A673 (cell line): Measurements from ENCODE around the gene KCNAB3. TPM values are rescaled to one million over a fixed set of nuclear protein-coding genes. Genes with fewer than 3 reads are reported as not detected.

ENCODE experiments used
- BruUV-seq: library from RNA; stranded (reverse); fragments of 400-500 nt; replicated peaks from 2 replicates; lab custom pipeline; 2021; lab: Mats Ljungman, UMichigan
- CTCF ChIA-PET: fragments of 300-600 bp; sonication (Branson Sonifier 250); formaldehyde crosslinking; loops from one replicate; lab custom pipeline; 2022; ENCODE audit warnings: antibody characterized with exemption; lab: Charles Lee
- POLR2A ChIA-PET: fragments of 300-600 bp; sonication (Branson Sonifier 250); formaldehyde crosslinking; loops from one replicate; lab custom pipeline; 2022; ENCODE audit warnings: antibody characterized with exemption; ENCODE audit not compliant: low non-redundant PET; lab: Charles Lee
- DNase-seq: peaks from one replicate; pipeline ENCODE4 v3.0.0-alpha.2; 2015; ENCODE audit warnings: low spot score
- H3K27ac ChIP-seq: fragments of 200-600 bp; sonication (generic); 2 replicates; pipeline ENCODE4 v1.5.1; 2016; ENCODE audit warnings: mixed run types, low read depth, mild to moderate bottlenecking, mixed read lengths, antibody characterized with exemption, low read length; ENCODE audit not compliant: poor library complexity, severe bottlenecking
- H3K27me3 ChIP-seq: fragments of 200-600 bp; sonication (generic); replicated peaks from 2 replicates; pipeline ENCODE4 v1.6.1; 2017; ENCODE audit warnings: mixed run types, low read depth, mild to moderate bottlenecking, mixed read lengths, antibody characterized with exemption, low read length; ENCODE audit not compliant: insufficient read depth, poor library complexity
- H3K36me3 ChIP-seq: fragments of 200-600 bp; sonication (generic); 2 replicates; pipeline ENCODE4 v1.6.1; 2016; ENCODE audit warnings: mixed run types, mild to moderate bottlenecking, mixed read lengths, antibody characterized with exemption, low read length; ENCODE audit not compliant: insufficient read depth, poor library complexity, severe bottlenecking
- H3K4me1 ChIP-seq: fragments of 200-600 bp; sonication (generic); 2 replicates; pipeline ENCODE4 v1.6.1; 2017; ENCODE audit warnings: mixed run types, mild to moderate bottlenecking, mixed read lengths, antibody characterized with exemption, low read length; ENCODE audit not compliant: insufficient read depth, poor library complexity, severe bottlenecking
- H3K4me3 ChIP-seq: fragments of 200-600 bp; sonication (generic); 2 replicates; pipeline ENCODE4 v1.5.1; 2016; ENCODE audit warnings: low read depth, mixed run types, mild to moderate bottlenecking, mixed read lengths, low read length; ENCODE audit not compliant: poor library complexity, severe bottlenecking
- H3K9me3 ChIP-seq: fragments of 200-600 bp; sonication (generic); 2 replicates; pipeline ENCODE4 v1.6.1; 2016; ENCODE audit warnings: mixed run types, low read depth, mild to moderate bottlenecking, mixed read lengths, antibody characterized with exemption, low read length; ENCODE audit not compliant: poor library complexity, severe bottlenecking
- CTCF ChIP-seq: fragments of 300-800, 200-600 bp; sonication (generic); conservative IDR thresholded peaks from 2 replicates; pipeline ENCODE4 v1.5.1; 2017; ENCODE audit warnings: low read depth, mild to moderate bottlenecking, antibody characterized with exemption, low read length, moderate library complexity, mixed read lengths
- EZH2 ChIP-seq: fragments of 200-600 bp; sonication (generic); IDR thresholded peaks from 2 replicates; pipeline ENCODE4 v1.6.1; 2017; ENCODE audit warnings: borderline replicate concordance, low read depth, mild to moderate bottlenecking, mixed read lengths, antibody characterized with exemption, low read length; ENCODE audit not compliant: poor library complexity, severe bottlenecking
- intact Hi-C: fragments of 100-400 bp; cut with micrococcal nuclease; formaldehyde crosslinking; loops from one replicate; pipeline ENCODE4 v1.10.0; 2022; ENCODE audit not compliant: unreplicated experiment
- total RNA-seq: library from RNA; stranded (reverse); gene quantifications from 2 replicates; pipeline ENCODE4 v1.2.3, GENCODE V29; 2021

The KCNAB3 gene
- total RNA-seq, 1 experiment from 2014 or later: 24.8 TPM

GRCh38 chr17:7893187-7893880 lies 36.3 kb downstream of the KCNAB3 start:
- intact Hi-C loops: no loop called here
- no peak for DNase-seq
- Histone ChIP-seq H3K4me1 (peaks cover 15% of the 10 kb centered on the region), H3K27ac (no peak overlapping the region), H3K4me3 (no peak overlapping the region), H3K36me3 (peaks cover 83% of the 10 kb centered on the region), H3K27me3 (no peaks in the 10 kb centered on the region), H3K9me3 (no peaks in the 10 kb centered on the region)
- ChIA-PET POLR2A (no interaction called here), CTCF (no interaction called here)
- TF ChIP-seq CTCF (no peak), EZH2 (no peak)
- no TSS peak for BruUV-seq

GRCh38 chr17:7889166-7889955 lies 40.3 kb downstream of the KCNAB3 start:
- ChIA-PET POLR2A (no interaction called here), CTCF (no interaction called here)
- Histone ChIP-seq H3K36me3 (peaks cover 49% of the 10 kb centered on the region), H3K9me3 (no peaks in the 10 kb centered on the region), H3K27me3 (no peaks in the 10 kb centered on the region), H3K4me3 (peak overlapping the region; percentile 52), H3K4me1 (peaks cover 22% of the 10 kb centered on the region), H3K27ac (peak overlapping the region; percentile 94)
- no TSS peak for BruUV-seq
- DNase-seq: peak; percentile 89
- TF ChIP-seq EZH2: no peak
- peak; percentile 42 for TF ChIP-seq CTCF
- intact Hi-C loops: loop anchor here (5.0 kb wide), 3 partner anchors 43 to 333 kb away; partner anchors contain the start of genes CNTROB, MPDU1 and TRAPPC1

GRCh38 chr17:7888184-7888920 lies 41.3 kb downstream of the KCNAB3 start, which contains the start of gene CHD3:
Gene CHD3 (plus strand): TSS chr17:7888789. CDS start chr17:7889001, 212 bp downstream.
- intact Hi-C loops: loop anchor here (5.0 kb wide), 3 partner anchors 44 to 334 kb away; partner anchors contain the start of genes CNTROB, MPDU1 and TRAPPC1
- POLR2A ChIA-PET: no interaction called here
- no peaks in the 10 kb centered on the region for H3K9me3 ChIP-seq
- H3K36me3 ChIP-seq: peaks cover 39% of the 10 kb centered on the region
- H3K27ac ChIP-seq: peak within 1 kb of the TSS; percentile 94
- peak; percentile 10 for DNase-seq
- H3K27me3 ChIP-seq: no peaks in the 10 kb centered on the region
- CTCF ChIA-PET: no interaction called here
- H3K4me3 ChIP-seq: peak within 1 kb of the TSS; percentile 52
- BruUV-seq: no TSS peak
- peaks cover 30% of the 10 kb centered on the region for H3K4me1 ChIP-seq
- no peak for TF ChIP-seq EZH2
- TF ChIP-seq CTCF: no peak
